ENCODE measurements around the gene NRSN2. TPM values are rescaled to one million over a fixed set of nuclear protein-coding genes. Genes with fewer than 3 reads are reported as not detected.

NRSN2 gene
- total RNA-seq, 2 donors from 2014 or later, result 13.8 to 15.6 TPM

- Histone ChIP-seq H3K27ac (peak overlapping the region; percentile 84 to 95 (median 92)), H3K36me3 (replicated peaks in 1 of 2; ENCODE audit: insufficient read depth in 1 of 2, low read depth in 2 of 2) (no peaks in the 10 kb centered on the region), H3K4me3 (no peak overlapping the region), H3K27me3 (no peaks in the 10 kb centered on the region), H3K4me1 (peaks cover 39% of the 10 kb centered on the region), H3K9me3 (no peaks in the 10 kb centered on the region)
- TF ChIP-seq CTCF (IDR thresholded peaks at IDR 0.05) (no peak), POLR2A (IDR thresholded peaks at IDR 0.05) (no peak)
- DNase-seq (no peak), ATAC-seq (no peak)
- intact Hi-C loops (cut with DNase I), result no loop called here
- WGBS, 2 donors, result 42 to 58% methylated on average over 29 of the region's 31 CpGs
Observed at GRCh38 chr20:328027-328974, 18.6 kb upstream of the NRSN2 start.

- DNase-seq, result peak in 1 of 4 donors; percentile 33
- Histone ChIP-seq H3K27me3 (no peaks in the 10 kb centered on the region), H3K4me1 (peaks cover 34% of the 10 kb centered on the region), H3K4me3 (no peak overlapping the region), H3K36me3 (replicated peaks in 1 of 2; ENCODE audit: insufficient read depth in 1 of 2, low read depth in 2 of 2) (no peaks in the 10 kb centered on the region), H3K9me3 (no peaks in the 10 kb centered on the region), H3K27ac (peak overlapping the region in 3 of 4 donors; percentile 11 to 95 (median 54))
- WGBS, 2 donors, result 47 to 54% methylated on average over 7 of the region's 7 CpGs
- ATAC-seq, result no peak
- TF ChIP-seq POLR2A (IDR thresholded peaks at IDR 0.05) (no peak), CTCF (IDR thresholded peaks at IDR 0.05) (no peak)
- intact Hi-C loops (cut with DNase I), result no loop called here
Observed at GRCh38 chr20:328975-329695, 17.8 kb upstream of the NRSN2 start.

- intact Hi-C loops (cut with DNase I), result no loop called here
- no peaks in the 10 kb centered on the region for H3K27me3 ChIP-seq
- ATAC-seq (no peak), DNase-seq (no peak)
- no peaks in the 10 kb centered on the region for H3K9me3 ChIP-seq
- H3K4me1 ChIP-seq, result peaks cover 27% of the 10 kb centered on the region
- no peaks in the 10 kb centered on the region for H3K36me3 ChIP-seq (replicated peaks in 1 of 2; ENCODE audit: insufficient read depth in 1 of 2, low read depth in 2 of 2)
- no peak for TF ChIP-seq POLR2A (IDR thresholded peaks at IDR 0.05)
- TF ChIP-seq CTCF (IDR thresholded peaks at IDR 0.05), result no peak
- no peak overlapping the region for H3K4me3 ChIP-seq
- no peak overlapping the region for H3K27ac ChIP-seq
- whole genome bisulfite sequencing, 2 donors, result 75 to 82% methylated on average over 4 of the region's 4 CpGs
Observed at GRCh38 chr20:329851-330232, 17.1 kb upstream of the NRSN2 start.

GRCh38 chr20:330233-331149 lies 16.4 kb upstream of the NRSN2 start:
- TF ChIP-seq POLR2A (IDR thresholded peaks at IDR 0.05) (no peak), CTCF (IDR thresholded peaks at IDR 0.05) (peak; percentile 62 to 88 (median 76))
- no peaks in the 10 kb centered on the region for H3K36me3 ChIP-seq (replicated peaks in 1 of 2; ENCODE audit: insufficient read depth in 1 of 2, low read depth in 2 of 2)
- peak; percentile 50 to 66 (median 60) for DNase-seq
- H3K27ac ChIP-seq, result no peak overlapping the region
- no peak overlapping the region for H3K4me3 ChIP-seq
- peaks cover 27% of the 10 kb centered on the region for H3K4me1 ChIP-seq
- no peaks in the 10 kb centered on the region for H3K9me3 ChIP-seq
- WGBS, 2 donors, result 49 to 52% methylated on average over 15 to 16 of the region's 16 CpGs
- peak; percentile 13 for ATAC-seq
- no peaks in the 10 kb centered on the region for H3K27me3 ChIP-seq
- intact Hi-C loops (cut with DNase I), result no loop called here

Data from body of pancreas (tissue), 4 donors.